Superior temporal gyrus (tissue), 1 donor: ENCODE results near the gene TDRD9.
A peak's percentile ranks its signal among the peaks of the same experiment; 100 is the strongest.

Experiments used
- DNase-seq: peaks from one replicate; pipeline ENCODE4 v3.0.0-alpha.2; 2016; ENCODE audit errors: extremely low spot score

The TDRD9 gene

GRCh38 chr14:104023325-104024055, 95.2 kb downstream of the TDRD9 start:
- DNase-seq = no peak

DNA sequence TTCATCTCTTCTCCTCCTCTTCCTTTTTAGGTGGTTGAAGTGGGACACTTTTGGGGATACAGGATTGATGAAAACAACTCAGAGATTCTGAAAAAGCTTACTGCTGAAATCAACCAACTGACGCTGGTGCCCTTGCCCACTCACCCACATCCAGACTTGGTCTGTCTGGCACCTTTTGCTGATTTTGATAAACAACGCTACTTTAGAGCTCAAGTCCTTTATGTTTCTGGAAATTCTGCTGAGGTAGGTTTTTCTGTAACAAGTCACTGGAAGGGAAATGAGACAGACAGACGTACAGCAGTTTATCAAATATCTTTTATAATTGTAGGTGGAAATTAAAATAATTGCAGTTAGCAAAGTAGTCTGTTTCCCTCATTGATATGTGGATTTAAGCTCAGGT, 97.3 kb downstream of the TDRD9 start:
- no peak for DNase-seq

- no peak for DNase-seq
These were observed 97.8 kb downstream of the TDRD9 start for GRCh38 chr14:104026024-104026423.

DNA sequence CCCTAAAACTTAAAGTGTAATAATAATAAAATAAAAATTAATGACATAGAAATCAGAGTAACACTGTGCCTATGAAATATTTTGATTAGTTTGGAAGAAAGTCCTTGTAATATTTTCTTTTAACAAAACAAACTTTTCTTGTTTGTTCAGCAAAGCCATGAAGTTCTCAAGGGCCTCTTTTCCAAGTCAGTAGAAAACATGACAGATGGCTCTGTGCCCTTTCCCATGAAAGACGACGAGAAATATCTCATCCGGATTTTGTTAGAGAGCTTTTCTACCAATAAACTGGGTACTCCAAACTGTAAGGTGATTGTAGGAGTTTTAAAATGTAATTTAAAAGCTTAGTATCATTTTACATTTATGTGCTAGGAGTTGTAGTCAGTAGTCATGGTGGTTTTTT, 102.7 kb downstream of the TDRD9 start:
- no peak for DNase-seq

DNA sequence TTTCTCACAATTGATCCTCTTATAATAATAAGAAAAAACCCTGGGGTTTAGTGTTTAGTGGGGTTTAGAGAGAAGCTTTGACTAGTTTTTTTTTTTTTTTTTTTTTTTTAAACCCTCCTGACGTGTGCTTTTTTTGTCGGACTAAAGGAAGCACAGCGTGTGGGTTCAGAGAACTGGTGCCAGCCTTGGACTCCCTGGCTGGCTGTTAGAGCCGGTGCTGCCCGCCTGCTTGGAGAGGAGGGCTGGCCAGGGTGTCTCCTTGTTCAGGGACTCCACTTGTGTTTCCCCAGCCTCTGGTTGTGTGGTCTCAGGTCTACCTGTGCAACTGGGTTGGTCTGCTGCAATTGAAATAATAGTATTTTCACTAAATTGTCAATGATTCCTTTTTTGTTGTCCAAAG, 103.1 kb downstream of the TDRD9 start:
- DNase-seq = no peak

DNA sequence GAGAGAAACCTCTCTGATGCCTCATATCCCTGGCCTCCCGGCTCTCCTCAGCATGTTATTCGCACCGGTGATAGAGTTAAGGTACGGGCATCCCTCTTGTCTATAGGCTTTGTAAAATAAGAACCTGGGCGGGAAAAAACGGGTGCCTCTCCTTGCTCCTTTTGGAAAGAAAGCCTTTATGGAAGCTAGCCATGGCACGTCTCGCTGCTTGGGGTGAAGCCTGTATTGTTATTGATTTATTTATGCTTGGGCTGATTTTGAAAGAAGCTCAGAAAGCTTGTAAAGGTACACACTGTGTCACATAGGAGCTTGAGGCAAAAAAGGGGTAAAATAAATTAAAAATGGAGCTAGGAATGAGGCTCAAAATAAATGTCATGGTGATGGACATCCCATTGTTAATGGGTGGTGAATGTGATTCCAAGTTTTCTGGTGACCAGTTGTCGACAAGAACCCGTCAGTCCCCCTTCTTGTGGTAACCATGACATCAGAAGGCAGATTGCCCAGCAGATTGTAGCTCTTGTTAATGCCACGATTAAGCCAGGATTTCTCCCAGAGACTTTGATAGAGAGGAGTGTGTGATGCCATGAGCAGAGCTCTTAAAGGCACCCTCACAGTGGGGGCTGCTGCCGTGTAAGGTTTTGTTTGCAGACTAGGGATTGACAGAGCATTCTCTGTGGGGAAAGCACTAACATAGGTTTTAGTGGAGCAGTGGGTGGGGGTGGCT, 106.9 kb downstream of the TDRD9 start:
- DNase-seq = no peak

GRCh38 chr14:104036212-104036611, 108.0 kb downstream of the TDRD9 start:
- DNase-seq = no peak

GRCh38 chr14:104037074-104037473, 108.8 kb downstream of the TDRD9 start:
- no peak for DNase-seq

GRCh38 chr14:104037903-104038302, 109.6 kb downstream of the TDRD9 start:
- no peak for DNase-seq

DNA sequence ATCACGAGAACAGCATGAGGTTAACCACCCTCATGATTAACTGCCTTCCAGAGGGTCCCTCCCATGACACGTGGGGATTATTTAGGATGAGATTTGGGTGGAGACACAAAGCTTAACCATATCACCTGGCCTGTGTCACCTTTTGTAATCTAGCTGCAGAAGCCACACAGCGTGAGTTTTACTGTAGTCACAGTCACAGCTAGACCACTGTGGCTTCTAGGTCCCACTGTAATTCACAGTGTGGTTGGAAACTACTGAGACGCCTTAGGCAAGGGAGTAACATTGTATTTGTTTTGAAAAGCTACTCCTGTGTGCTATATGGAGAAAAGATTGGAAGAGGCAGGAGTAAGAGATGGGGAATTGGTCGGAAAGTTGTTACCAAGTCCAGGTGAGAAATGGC, 111.0 kb downstream of the TDRD9 start:
- DNase-seq = no peak

- no peak for DNase-seq
These were observed 112.3 kb downstream of the TDRD9 start for GRCh38 chr14:104040539-104040938.

GRCh38 chr14:104041430-104042104, 113.3 kb downstream of the TDRD9 start:
- no peak for DNase-seq

GRCh38 chr14:104044016-104044415, 115.8 kb downstream of the TDRD9 start:
- no peak for DNase-seq

GRCh38 chr14:104047761-104048160, 119.5 kb downstream of the TDRD9 start:
- DNase-seq = no peak

- DNase-seq = peak; percentile 67
These were observed 120.7 kb downstream of the TDRD9 start for GRCh38 chr14:104048758-104049507.

GRCh38 chr14:104049576-104050240, 121.5 kb downstream of the TDRD9 start:
- no peak for DNase-seq

DNA sequence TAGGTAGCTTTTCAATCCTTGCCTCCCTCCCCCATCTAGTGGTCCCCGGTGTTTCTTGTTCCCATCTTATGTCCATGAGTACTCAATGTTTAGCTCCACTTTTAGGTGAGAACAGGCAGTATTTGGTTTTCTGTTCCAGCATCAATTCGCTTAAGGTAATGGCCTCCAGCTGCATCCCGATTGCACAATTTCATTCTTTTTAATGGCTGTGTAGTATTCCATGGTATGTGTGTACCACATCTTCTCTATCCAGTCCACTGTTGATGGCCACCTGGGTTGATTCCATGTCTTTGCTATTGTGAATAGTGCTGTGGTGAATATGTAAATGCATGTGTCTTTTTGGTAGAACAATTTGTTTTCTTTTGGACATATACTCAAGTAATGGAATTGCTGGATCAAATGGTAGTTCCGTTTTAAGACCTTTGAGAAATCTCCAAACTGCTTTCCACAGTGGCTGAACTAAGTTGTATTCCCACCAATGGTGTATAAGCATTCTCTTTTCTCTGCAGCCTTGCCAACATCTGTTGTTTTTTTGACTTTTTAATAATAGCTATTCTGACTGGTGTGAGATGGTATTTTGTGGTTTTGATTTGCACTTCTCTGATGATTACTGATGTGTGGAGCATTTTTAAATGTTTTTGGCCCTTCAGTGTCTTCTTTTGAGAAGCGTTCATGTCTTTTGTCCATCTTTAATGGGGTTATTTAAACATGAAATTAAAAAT, 123.0 kb downstream of the TDRD9 start:
- no peak for DNase-seq

DNA sequence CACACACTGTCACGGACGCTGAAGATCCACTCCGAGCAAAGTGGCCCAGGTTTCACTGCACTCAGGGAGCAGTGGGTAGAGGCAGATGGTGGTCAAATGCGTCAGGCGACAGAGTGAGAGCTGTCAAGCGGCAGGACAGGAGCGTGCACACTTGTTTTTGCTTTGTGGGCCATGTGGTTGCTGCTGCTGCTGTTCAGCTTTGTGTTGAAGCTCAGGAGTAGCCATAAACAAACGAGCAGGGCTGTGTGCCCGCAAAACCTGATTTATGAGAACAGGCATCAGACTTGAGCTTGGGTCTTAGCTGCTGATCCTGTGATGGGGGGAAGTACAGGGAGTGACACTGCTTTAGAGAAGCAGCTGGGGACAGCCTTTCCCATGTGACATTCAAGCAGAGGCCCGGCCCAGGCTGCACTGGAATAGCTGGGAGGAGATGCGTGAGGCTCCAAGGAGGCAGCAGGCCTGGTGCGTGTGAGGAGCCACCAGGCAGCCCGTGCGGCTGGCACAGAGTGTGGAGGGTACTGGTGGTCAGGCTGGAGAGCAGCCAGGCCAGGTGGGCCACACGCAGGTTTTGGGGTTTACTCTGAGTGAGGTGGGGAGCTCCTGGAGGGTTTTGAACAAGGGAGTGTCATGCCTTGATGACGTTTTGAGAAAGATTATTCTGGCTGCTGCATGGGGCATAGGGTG, 126.1 kb downstream of the TDRD9 start:
- DNase-seq = no peak

DNA sequence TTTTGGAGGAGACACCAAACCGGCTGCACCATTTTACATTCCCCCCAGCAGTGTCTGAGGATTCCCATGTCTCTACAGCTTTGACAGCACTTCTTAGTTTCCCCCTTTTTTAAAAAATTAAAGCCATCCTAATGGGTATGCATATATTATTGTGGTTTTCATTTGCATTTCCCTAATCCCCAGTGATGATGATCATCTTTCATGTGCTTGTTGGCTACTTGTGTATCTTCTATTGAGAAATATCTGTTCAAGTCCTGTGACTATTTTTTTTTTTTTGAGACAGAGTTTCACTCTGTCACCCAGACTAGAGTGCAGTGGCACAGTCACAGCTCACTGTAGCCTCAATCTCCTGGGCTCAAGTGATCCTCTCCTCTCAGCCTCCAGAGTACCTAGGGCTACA, 134.0 kb downstream of the TDRD9 start:
- no peak for DNase-seq

GRCh38 chr14:104064003-104064402, 135.7 kb downstream of the TDRD9 start:
- DNase-seq = no peak
